ENCODE results near the gene CDCP2.

The CDCP2 gene

GRCh38 chr1:54152696-54153095 lies at the start of gene CDCP2:
Gene CDCP2 (minus strand): TSS chr1:54153000. CDS start chr1:54152922, 78 bp downstream.
- DNase-seq (ENCODE audit: low spot score) = no peak

GRCh38 chr1:54200519-54200997 lies 47.8 kb upstream of the CDCP2 start:
- DNase-seq (ENCODE audit: low spot score) = no peak

- DNase-seq (ENCODE audit: low spot score) = peak; percentile 95
These were observed 47.1 kb upstream of the CDCP2 start, which contains the start of the genes CYB5RL and MRPL37 for GRCh38 chr1:54199765-54200518. Gene CYB5RL (minus strand): TSS chr1:54200030. CDS start chr1:54195616, 4,414 bp downstream. Gene MRPL37 (plus strand): TSS chr1:54200167. CDS start chr1:54200244, 77 bp downstream.

- DNase-seq (ENCODE audit: low spot score) = peak; percentile 8
These were observed 46.5 kb upstream of the CDCP2 start for GRCh38 chr1:54199151-54199764.

GRCh38 chr1:54193453-54193852 lies 40.7 kb upstream of the CDCP2 start:
- DNase-seq (ENCODE audit: low spot score) = no peak

GRCh38 chr1:54191525-54191924 lies 38.7 kb upstream of the CDCP2 start:
- no peak for DNase-seq (ENCODE audit: low spot score)

- no peak for DNase-seq (ENCODE audit: low spot score)
These were observed 37.7 kb upstream of the CDCP2 start for GRCh38 chr1:54190526-54190925.

- no peak for DNase-seq (ENCODE audit: low spot score)
These were observed 35.5 kb upstream of the CDCP2 start for GRCh38 chr1:54188291-54188690.

GRCh38 chr1:54186056-54186455 lies 33.3 kb upstream of the CDCP2 start:
- no peak for DNase-seq (ENCODE audit: low spot score)

GRCh38 chr1:54180701-54181360 lies 28.0 kb upstream of the CDCP2 start:
- DNase-seq (ENCODE audit: low spot score) = no peak

- DNase-seq (ENCODE audit: low spot score) = no peak
These were observed 25.7 kb upstream of the CDCP2 start for GRCh38 chr1:54178296-54179070.

- DNase-seq (ENCODE audit: low spot score) = no peak
These were observed 24.9 kb upstream of the CDCP2 start for GRCh38 chr1:54177726-54178125.

- no peak for DNase-seq (ENCODE audit: low spot score)
These were observed 24.0 kb upstream of the CDCP2 start for GRCh38 chr1:54176621-54177327.

GRCh38 chr1:54174106-54174505 lies 21.3 kb upstream of the CDCP2 start:
- no peak for DNase-seq (ENCODE audit: low spot score)

- DNase-seq (ENCODE audit: low spot score) = no peak
These were observed 20.9 kb upstream of the CDCP2 start for GRCh38 chr1:54173681-54174080.

- no peak for DNase-seq (ENCODE audit: low spot score)
These were observed 20.1 kb upstream of the CDCP2 start for GRCh38 chr1:54172614-54173599.

GRCh38 chr1:54171606-54172005 lies 18.8 kb upstream of the CDCP2 start:
- DNase-seq (ENCODE audit: low spot score) = no peak

GRCh38 chr1:54171016-54171415 lies 18.2 kb upstream of the CDCP2 start:
- DNase-seq (ENCODE audit: low spot score) = no peak

GRCh38 chr1:54169068-54169467 lies 16.3 kb upstream of the CDCP2 start:
- DNase-seq (ENCODE audit: low spot score) = no peak

Data from pons (tissue), 1 donor.